Small intestine (tissue), 7 donors: Measurements from ENCODE around the gene JHY. TPM values are rescaled to one million over a fixed set of nuclear protein-coding genes. Genes with fewer than 3 reads are reported as not detected.

Experiments
- DNase-seq, 2 donors: peaks; one replicate each; pipeline versions ENCODE4 v3.0.0 to v3.0.0-alpha.2; 2013
- FAIRE-seq: peaks from 2 replicates; lab custom pipeline; 2012; peaks lifted over from hg19 to GRCh38; lab: Jason Lieb, UNC
- H3K27ac ChIP-seq, 3 donors: one replicate each; pipeline ENCODE4 v1.5.1; 2013; ENCODE audit warnings: low read length in 2 of 3, mild to moderate bottlenecking in 2 of 3, control low read depth in 1 of 3, inconsistent platforms in 1 of 3, low read depth in 1 of 3, moderate library complexity in 1 of 3
- H3K27me3 ChIP-seq, 3 donors: one replicate each; pipeline ENCODE4 v1.6.1; 2013; ENCODE audit warnings: low read length in 3 of 3, inconsistent platforms in 1 of 3; ENCODE audit not compliant: control insufficient read depth in 3 of 3, insufficient read depth in 3 of 3
- H3K36me3 ChIP-seq, 3 donors: one replicate each; pipeline ENCODE4 v1.6.1; 2013; ENCODE audit warnings: low read length in 3 of 3, inconsistent platforms in 1 of 3, low read depth in 1 of 3, mild to moderate bottlenecking in 1 of 3, moderate library complexity in 1 of 3; ENCODE audit not compliant: control insufficient read depth in 3 of 3, insufficient read depth in 2 of 3
- H3K4me1 ChIP-seq, 3 donors: one replicate each; pipeline ENCODE4 v1.6.1; 2013; ENCODE audit warnings: low read length in 2 of 3, inconsistent platforms in 1 of 3, low read depth in 1 of 3, mild to moderate bottlenecking in 1 of 3, moderate library complexity in 1 of 3; ENCODE audit not compliant: control insufficient read depth in 3 of 3, insufficient read depth in 2 of 3
- H3K4me3 ChIP-seq, 3 donors: one replicate each; pipeline ENCODE4 v1.5.1; 2013; ENCODE audit warnings: low read length in 3 of 3, control low read depth in 1 of 3, inconsistent platforms in 1 of 3, low read depth in 1 of 3, mild to moderate bottlenecking in 1 of 3, moderate library complexity in 1 of 3
- H3K9me3 ChIP-seq, 2 donors: one replicate each; pipeline ENCODE4 v1.6.1; 2013; ENCODE audit warnings: low read depth in 1 of 2, low read length in 1 of 2; ENCODE audit not compliant: control insufficient read depth in 2 of 2, insufficient read depth in 1 of 2
- WGBS, 3 donors: extraction: QIAGEN DNeasy Blood & Tissue Kit; methylation state at CpG; one replicate each; pipeline ENCODE4 v1.1.7; 2013; 5-methylcytosine and 5-hydroxymethylcytosine counted together
- polyA plus RNA-seq, 4 donors: library from polyadenylated mRNA; stranded (reverse) in 3 of 4; unstranded in 1 of 4; fragments of 200-250 nt in 3 of 4; fragments of 120-200 nt in 1 of 4; gene quantifications; one replicate each; pipeline versions ENCODE4 v1.2.1 to v1.2.3, GENCODE V29; 2013
- donor health status: healthy with polysubstance abuse.
- donor health status: control.
- donor health status: control.
- donor health status: Bipolar disorder and iron deficiency.
- donor health status: healthy.

The JHY gene
- polyA plus RNA-seq, 4 donors, result 1.3 to 7.2 (median 1.6) TPM

GRCh38 chr11:122850076-122850631 lies 32.4 kb upstream of the JHY start:
- WGBS, 3 donors, result 42 to 55% (median 53%) methylated on average over 7 of the region's 7 CpGs
- H3K4me1 ChIP-seq, result no peaks in the 10 kb centered on the region
- no peaks in the 10 kb centered on the region for H3K36me3 ChIP-seq
- no peaks in the 10 kb centered on the region for H3K9me3 ChIP-seq
- peaks cover 0 to 4% (median 0%) of the 10 kb centered on the region in 3 donors for H3K27me3 ChIP-seq
- no peak for FAIRE-seq
- DNase-seq, result no peak
- peak overlapping the region in 2 of 3 donors; percentile 2 to 72 for H3K27ac ChIP-seq
- H3K4me3 ChIP-seq, result no peak overlapping the region

GRCh38 chr11:122851366-122851966 lies 31.1 kb upstream of the JHY start:
- 51 to 68% (median 54%) methylated on average over 12 of the region's 12 CpGs for WGBS, 3 donors
- no peak for FAIRE-seq
- no peaks in the 10 kb centered on the region for H3K36me3 ChIP-seq
- H3K4me3 ChIP-seq, result no peak overlapping the region
- no peaks in the 10 kb centered on the region for H3K4me1 ChIP-seq
- no peak overlapping the region for H3K27ac ChIP-seq
- H3K9me3 ChIP-seq, result no peaks in the 10 kb centered on the region
- peak in 1 of 2 donors; percentile 28 for DNase-seq
- H3K27me3 ChIP-seq, result peaks cover 0 to 4% (median 0%) of the 10 kb centered on the region in 3 donors

- no peak overlapping the region for H3K4me3 ChIP-seq
- WGBS, 3 donors, result 64 to 76% (median 64%) methylated on average over 10 of the region's 10 CpGs
- H3K36me3 ChIP-seq, result no peaks in the 10 kb centered on the region
- peaks cover 0 to 4% (median 0%) of the 10 kb centered on the region in 3 donors for H3K27me3 ChIP-seq
- no peaks in the 10 kb centered on the region for H3K4me1 ChIP-seq
- DNase-seq, result peak in 1 of 2 donors; percentile 13
- no peak for FAIRE-seq
- H3K27ac ChIP-seq, result no peak overlapping the region
- H3K9me3 ChIP-seq, result no peaks in the 10 kb centered on the region
These were observed 30.3 kb upstream of the JHY start for GRCh38 chr11:122852074-122852795.

GRCh38 chr11:122852796-122853160 lies 29.8 kb upstream of the JHY start:
- WGBS, 3 donors, result 84 to 94% (median 89%) methylated on average over 5 of the region's 5 CpGs
- FAIRE-seq, result no peak

GRCh38 chr11:122853261-122853660 lies 29.3 kb upstream of the JHY start:
- DNase-seq (no peak), FAIRE-seq (no peak)
- Histone ChIP-seq H3K27me3 (peaks cover 0 to 4% (median 0%) of the 10 kb centered on the region in 3 donors), H3K9me3 (no peaks in the 10 kb centered on the region), H3K4me1 (no peaks in the 10 kb centered on the region), H3K36me3 (no peaks in the 10 kb centered on the region), H3K27ac (no peak overlapping the region), H3K4me3 (no peak overlapping the region)
- WGBS, 3 donors, result 91 to 94% (median 92%) methylated on average over 11 of the region's 11 CpGs

More at GRCh38 chr11:122852796-122853160, 29.8 kb upstream of the JHY start:
- Histone ChIP-seq H3K27ac (no peak overlapping the region), H3K4me1 (no peaks in the 10 kb centered on the region), H3K4me3 (no peak overlapping the region), H3K27me3 (peaks cover 0 to 4% (median 0%) of the 10 kb centered on the region in 3 donors), H3K36me3 (no peaks in the 10 kb centered on the region), H3K9me3 (no peaks in the 10 kb centered on the region)
- DNase-seq, result no peak

- Histone ChIP-seq H3K27me3 (peaks cover 0 to 4% (median 0%) of the 10 kb centered on the region in 3 donors), H3K4me3 (no peak overlapping the region), H3K27ac (no peak overlapping the region), H3K9me3 (no peaks in the 10 kb centered on the region), H3K4me1 (no peaks in the 10 kb centered on the region), H3K36me3 (no peaks in the 10 kb centered on the region)
- DNase-seq, result peak; percentile 69
- WGBS, 3 donors, result 31 to 36% (median 36%) methylated on average over 3 of the region's 3 CpGs
- no peak for FAIRE-seq
These were observed 28.6 kb upstream of the JHY start for GRCh38 chr11:122853971-122854446.

- peaks cover 0 to 11% (median 0%) of the 10 kb centered on the region in 3 donors for H3K27me3 ChIP-seq
- no peaks in the 10 kb centered on the region for H3K36me3 ChIP-seq
- no peak overlapping the region for H3K27ac ChIP-seq
- DNase-seq (no peak), FAIRE-seq (no peak)
- H3K9me3 ChIP-seq, result no peaks in the 10 kb centered on the region
- H3K4me1 ChIP-seq, result no peaks in the 10 kb centered on the region
- H3K4me3 ChIP-seq, result no peak overlapping the region
- 30 to 66% (median 44%) methylated on average over 3 of the region's 3 CpGs for WGBS, 3 donors
These were observed 20.9 kb upstream of the JHY start for GRCh38 chr11:122861631-122862030.

- 75 to 94% (median 83%) methylated on average over 1 of the region's 1 CpG for WGBS, 3 donors
- no peak overlapping the region for H3K27ac ChIP-seq
- no peaks in the 10 kb centered on the region for H3K9me3 ChIP-seq
- no peaks in the 10 kb centered on the region for H3K36me3 ChIP-seq
- peaks cover 0 to 11% (median 0%) of the 10 kb centered on the region in 3 donors for H3K27me3 ChIP-seq
- DNase-seq (no peak), FAIRE-seq (no peak)
- no peaks in the 10 kb centered on the region for H3K4me1 ChIP-seq
- H3K4me3 ChIP-seq, result no peak overlapping the region
These were observed 20.5 kb upstream of the JHY start for GRCh38 chr11:122862091-122862490.
